T-cell (primary cell): ENCODE results near the gene MANEA. TPM values are rescaled to one million over a fixed set of nuclear protein-coding genes. Genes with fewer than 3 reads are reported as not detected.

Experiments used
- ATAC-seq, 4 experiments: fragments of 200-7000 bp in 3 of 4; fragments of 150-1000 bp in 1 of 4; cut with Tn5 transposase; replicated peaks in 1 of 4; 1 replicate in 3 of 4; 2 replicates in 1 of 4; pipeline ENCODE4 v1.10.0; 2021; ENCODE audit warnings: moderate library complexity in 3 of 4, mild to moderate bottlenecking in 2 of 4, moderate number of reproducible peaks in 1 of 4
- CTCF ChIA-PET, 2 donors: fragments of 300-600 bp; sonication (Branson Sonifier 250); formaldehyde crosslinking; loops; one replicate each; lab custom pipeline; 2022; ENCODE audit warnings: antibody characterized with exemption in 2 of 2; lab: Charles Lee
- POLR2A ChIA-PET, 2 donors: fragments of 300-600 bp; sonication (Branson Sonifier 250); formaldehyde crosslinking; loops; one replicate each; lab custom pipeline; 2022; ENCODE audit warnings: antibody characterized with exemption in 2 of 2; lab: Charles Lee
- DNase-seq, 35 experiments: peaks; one replicate each; pipeline versions ENCODE4 v3.0.0 to v3.0.0-alpha.2; 2013 to 2023
- H3K27ac ChIP-seq: one replicate; pipeline ENCODE4 v1.5.1; 2013; ENCODE audit warnings: low read length
- H3K27me3 ChIP-seq, 2 experiments: replicated peaks in 1 of 2; 1 replicate in 1 of 2; 2 replicates in 1 of 2; pipeline versions ENCODE4 v1.6.1 to v1.7.0; 2013; ENCODE audit warnings: low read length in 1 of 2, mixed read lengths in 1 of 2; ENCODE audit not compliant: control insufficient read depth in 2 of 2, insufficient read depth in 2 of 2; ENCODE audit errors: extremely low read depth in 1 of 2
- H3K36me3 ChIP-seq, 2 donors: 1 replicate in 1 of 2; 2 replicates in 1 of 2; pipeline versions ENCODE4 v1.6.1 to v1.7.0; 2013; ENCODE audit warnings: low read length in 1 of 2; ENCODE audit not compliant: control insufficient read depth in 2 of 2, insufficient read depth in 1 of 2; ENCODE audit errors: extremely low read depth in 1 of 2
- H3K4me1 ChIP-seq, 2 experiments: 1 replicate in 1 of 2; 2 replicates in 1 of 2; pipeline versions ENCODE4 v1.6.1 to v1.7.0; 2013; ENCODE audit warnings: low read length in 2 of 2, mixed read lengths in 1 of 2; ENCODE audit not compliant: insufficient read depth in 2 of 2, control insufficient read depth in 1 of 2; ENCODE audit errors: extremely low read depth in 1 of 2
- H3K4me3 ChIP-seq, 2 donors: 1 replicate in 1 of 2; 2 replicates in 1 of 2; pipeline versions ENCODE4 v1.5.1 to v1.7.0; 2013; ENCODE audit warnings: mild to moderate bottlenecking in 2 of 2, low read length in 1 of 2, moderate library complexity in 1 of 2; ENCODE audit not compliant: control insufficient read depth in 1 of 2; ENCODE audit errors: extremely low read depth in 1 of 2
- H3K9me3 ChIP-seq: 2 replicates; pipeline ENCODE4 v1.7.0; 2013
- H3K27ac Mint-ChIP-seq, 2 donors: one replicate each; pipeline ENCODE4 v1.8.0; 2020 to 2021; ENCODE audit warnings: mild to moderate bottlenecking in 2 of 2, mixed read lengths in 2 of 2
- H3K27me3 Mint-ChIP-seq, 2 donors: one replicate each; pipeline ENCODE4 v1.8.0; 2021 to 2022; ENCODE audit warnings: mixed read lengths in 2 of 2
- H3K36me3 Mint-ChIP-seq: one replicate; pipeline ENCODE4 v1.8.0; 2021; ENCODE audit warnings: mixed read lengths
- H3K4me1 Mint-ChIP-seq, 3 donors: one replicate each; pipeline ENCODE4 v1.8.0; 2020 to 2022; ENCODE audit warnings: mixed read lengths in 3 of 3, mild to moderate bottlenecking in 1 of 3
- H3K4me3 Mint-ChIP-seq, 3 donors: one replicate each; pipeline ENCODE4 v1.8.0; 2020 to 2022; ENCODE audit warnings: mild to moderate bottlenecking in 3 of 3, mixed read lengths in 3 of 3, moderate library complexity in 3 of 3
- H3K9me3 Mint-ChIP-seq, 3 donors: one replicate each; pipeline ENCODE4 v1.8.0; 2020 to 2022; ENCODE audit warnings: mixed read lengths in 3 of 3
- WGBS: methylation state at CpG from one replicate; pipeline ENCODE4 v1.1.5; 2013; ENCODE audit warnings: missing lambda C conversion rate; ENCODE audit not compliant: insufficient coverage; 5-methylcytosine and 5-hydroxymethylcytosine counted together
- total RNA-seq, 35 experiments: library from RNA in 6 of 35; stranded (reverse) in 6 of 35; fragments of 120-200 nt in 1 of 35; gene quantifications; one replicate each; pipeline versions ENCODE4 v1.2.1 to v1.2.4 and lab custom pipeline; 2013 to 2026

Gene MANEA
- total RNA-seq, 5 donors from 2014 or later (not counting 1 experiment from before 2014, with no cell fraction given), result 6.1 to 12.7 (median 8.9) TPM

DNA sequence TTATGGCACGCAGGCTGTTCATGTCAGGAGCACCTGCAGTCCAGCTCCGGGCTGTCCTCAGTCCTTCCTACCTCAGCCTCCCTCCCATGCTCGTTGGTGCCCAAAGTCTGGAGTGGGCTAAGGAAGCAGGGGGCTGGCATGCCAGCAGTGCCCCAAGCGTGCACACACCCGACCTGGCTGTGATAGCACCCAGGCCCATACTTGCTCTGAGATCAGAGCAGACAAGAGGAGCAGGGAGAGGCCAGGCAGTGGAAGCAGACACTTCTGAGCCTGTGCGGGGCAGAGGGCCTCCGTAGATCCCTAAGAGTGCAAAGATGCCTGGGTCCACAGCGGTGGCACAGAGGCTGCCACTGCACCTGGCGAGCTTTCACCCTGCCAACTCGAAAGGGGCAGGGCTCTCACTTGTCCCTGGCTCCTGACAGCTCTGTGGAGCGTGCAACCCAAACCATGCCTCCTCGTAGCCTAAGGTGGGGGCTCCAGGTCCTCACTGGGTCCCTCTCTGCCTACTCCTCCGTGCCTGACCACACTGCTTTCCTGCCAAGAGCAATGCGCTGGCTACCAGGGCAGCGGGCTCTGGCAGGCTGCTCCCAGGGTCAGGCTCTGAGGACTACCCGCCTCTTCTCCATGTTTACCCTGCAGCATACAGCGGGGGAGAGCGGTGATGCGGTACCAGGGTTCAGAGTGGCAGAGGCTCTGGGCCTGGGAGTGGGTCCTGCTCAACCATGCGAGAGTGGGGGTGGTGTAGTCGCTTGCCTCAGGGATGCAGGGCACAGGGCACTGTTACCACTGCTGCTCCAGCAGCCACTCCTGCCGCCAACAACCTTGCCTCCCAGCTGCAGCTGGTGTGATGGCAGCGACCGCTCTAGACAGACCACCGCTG, 59.5 kb downstream of the MANEA start:
- no peaks in the 10 kb centered on the region for H3K36me3 ChIP-seq
- H3K9me3 ChIP-seq, result no peaks in the 10 kb centered on the region
- POLR2A ChIA-PET, result no interaction called here
- 68% methylated on average over 17 of the region's 25 CpGs for WGBS
- H3K4me1 ChIP-seq, result no peaks in the 10 kb centered on the region
- H3K4me3 Mint-ChIP-seq, result no peak overlapping the region
- peaks cover 0 to 14% of the 10 kb centered on the region in 2 experiments for H3K27me3 ChIP-seq
- no peak overlapping the region for H3K27ac ChIP-seq
- H3K4me1 Mint-ChIP-seq, result no peaks in the 10 kb centered on the region
- no peaks in the 10 kb centered on the region for H3K36me3 Mint-ChIP-seq
- CTCF ChIA-PET, result no interaction called here
- DNase-seq, result no peak
- H3K27ac Mint-ChIP-seq, result no peak overlapping the region
- peaks cover 0 to 5% of the 10 kb centered on the region in 2 donors for H3K27me3 Mint-ChIP-seq
- ATAC-seq, result no peak
- H3K4me3 ChIP-seq, result no peak overlapping the region
- peaks cover 3 to 10% (median 3%) of the 10 kb centered on the region in 3 donors for H3K9me3 Mint-ChIP-seq

DNA sequence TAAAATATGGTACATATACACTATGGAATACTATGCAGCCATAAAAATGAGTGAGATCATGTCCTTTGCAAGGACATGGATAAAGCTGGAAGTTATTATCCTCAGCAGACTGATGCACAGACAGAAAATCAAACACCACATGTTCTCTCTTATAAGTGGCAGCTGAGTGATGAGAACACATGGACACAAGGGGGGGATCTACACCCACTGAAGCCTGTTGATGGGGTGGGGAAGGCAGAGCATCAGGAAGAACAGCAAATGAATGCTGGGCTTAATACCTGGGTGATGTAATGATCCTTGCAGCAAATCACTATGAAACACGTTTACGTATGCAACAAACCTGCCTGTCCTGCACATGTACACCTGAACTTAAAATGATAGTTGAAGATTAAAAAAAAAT, 71.3 kb downstream of the MANEA start:
- Histone ChIP-seq H3K27ac (no peak overlapping the region), H3K36me3 (no peaks in the 10 kb centered on the region), H3K4me3 (no peak overlapping the region), H3K27me3 (no peaks in the 10 kb centered on the region), H3K4me1 (no peaks in the 10 kb centered on the region), H3K9me3 (no peaks in the 10 kb centered on the region)
- ChIA-PET CTCF (no interaction called here), POLR2A (no interaction called here)
- no peaks in the 10 kb centered on the region for H3K36me3 Mint-ChIP-seq
- peaks cover 0 to 5% (median 4%) of the 10 kb centered on the region in 3 donors for H3K9me3 Mint-ChIP-seq
- H3K27me3 Mint-ChIP-seq, result peaks cover 2 to 4% of the 10 kb centered on the region in 2 donors
- DNase-seq, result no peak
- no peak for ATAC-seq
- H3K27ac Mint-ChIP-seq, result no peak overlapping the region
- no peak overlapping the region for H3K4me3 Mint-ChIP-seq
- no CpG with 5 or more reads among the region's 2 CpGs for WGBS
- H3K4me1 Mint-ChIP-seq, result no peaks in the 10 kb centered on the region

DNA sequence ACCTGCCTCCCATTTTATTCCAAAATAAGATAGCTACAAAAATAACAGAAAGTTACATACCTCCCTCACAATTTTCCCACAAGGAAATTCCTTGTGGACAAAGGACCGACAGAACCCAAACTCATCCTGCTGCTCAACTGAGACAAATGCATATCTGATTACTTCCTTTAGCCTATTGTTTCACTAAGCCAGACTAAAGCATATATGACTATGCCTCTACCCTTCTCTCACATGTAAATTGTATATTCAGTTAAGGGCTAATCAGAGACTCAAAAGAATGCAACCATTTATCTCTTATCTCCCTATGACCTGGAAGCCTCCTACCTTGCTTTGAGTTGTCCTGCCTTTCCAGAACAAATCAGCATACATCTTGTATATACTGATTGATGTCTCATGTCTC, 72.1 kb downstream of the MANEA start:
- H3K4me3 ChIP-seq, result no peak overlapping the region
- Mint-ChIP-seq H3K4me1 (no peaks in the 10 kb centered on the region), H3K27ac (no peak overlapping the region), H3K4me3 (no peak overlapping the region), H3K36me3 (no peaks in the 10 kb centered on the region), H3K9me3 (peaks cover 0 to 5% (median 4%) of the 10 kb centered on the region in 3 donors), H3K27me3 (peaks cover 2 to 4% of the 10 kb centered on the region in 2 donors)
- no peaks in the 10 kb centered on the region for H3K36me3 ChIP-seq
- H3K27ac ChIP-seq, result no peak overlapping the region
- ChIA-PET CTCF (no interaction called here), POLR2A (no interaction called here)
- no peaks in the 10 kb centered on the region for H3K27me3 ChIP-seq
- no peaks in the 10 kb centered on the region for H3K4me1 ChIP-seq
- no peaks in the 10 kb centered on the region for H3K9me3 ChIP-seq
- ATAC-seq, result no peak
- no peak for DNase-seq
- no CpG with 5 or more reads among the region's 1 CpG for WGBS

DNA sequence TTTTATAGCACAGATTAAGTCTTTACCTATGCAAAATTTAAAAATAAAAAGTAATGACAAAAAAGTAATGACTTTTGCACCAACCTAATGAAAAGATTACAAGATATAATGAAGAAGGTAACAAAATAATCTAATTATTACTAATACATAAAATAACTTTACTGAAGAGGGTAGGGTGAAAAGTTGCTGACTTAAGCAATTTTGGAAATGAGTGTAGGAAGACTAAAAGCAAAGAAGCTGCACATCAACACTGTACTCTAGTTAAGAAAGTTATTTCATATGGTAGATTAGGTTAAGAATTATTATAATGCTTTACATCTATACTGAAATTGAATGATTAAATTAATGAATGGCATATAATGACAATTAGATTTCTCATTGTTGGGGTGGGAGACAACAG, 76.8 kb downstream of the MANEA start:
- H3K27ac Mint-ChIP-seq, result no peak overlapping the region
- ChIA-PET CTCF (no interaction called here), POLR2A (no interaction called here)
- DNase-seq (no peak), ATAC-seq (no peak)
- H3K27me3 Mint-ChIP-seq, result peaks cover 3 to 4% of the 10 kb centered on the region in 2 donors
- no peak overlapping the region for H3K4me3 Mint-ChIP-seq
- no peak overlapping the region for H3K4me3 ChIP-seq
- H3K4me1 ChIP-seq, result no peaks in the 10 kb centered on the region
- H3K27me3 ChIP-seq, result no peaks in the 10 kb centered on the region
- H3K36me3 ChIP-seq, result no peaks in the 10 kb centered on the region
- no peaks in the 10 kb centered on the region for H3K36me3 Mint-ChIP-seq
- H3K27ac ChIP-seq, result no peak overlapping the region
- H3K9me3 ChIP-seq, result no peaks in the 10 kb centered on the region
- peaks cover 0 to 5% (median 4%) of the 10 kb centered on the region in 3 donors for H3K9me3 Mint-ChIP-seq
- no peaks in the 10 kb centered on the region for H3K4me1 Mint-ChIP-seq

DNA sequence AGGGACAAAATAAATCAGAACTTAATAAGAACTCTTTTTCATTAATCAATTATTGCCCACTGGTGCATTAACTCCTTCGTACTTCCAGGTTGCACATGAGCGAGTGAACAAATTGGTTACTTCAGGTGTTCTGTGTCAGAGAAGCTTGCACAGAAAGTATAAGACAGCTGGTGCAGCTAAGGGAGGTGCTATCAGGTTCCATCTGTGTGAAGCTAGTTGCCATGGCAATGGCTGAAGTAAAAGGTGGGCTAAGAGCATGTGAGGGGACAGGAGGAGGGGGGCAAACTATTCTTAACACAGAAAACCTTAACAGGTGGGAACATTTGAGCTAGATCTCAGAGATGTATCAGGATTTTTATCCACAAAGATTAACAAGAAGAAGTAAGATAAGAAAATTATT, 81.6 kb downstream of the MANEA start:
- H3K27me3 ChIP-seq, result no peaks in the 10 kb centered on the region
- no peaks in the 10 kb centered on the region for H3K36me3 ChIP-seq
- no peak overlapping the region for H3K27ac Mint-ChIP-seq
- no peaks in the 10 kb centered on the region for H3K9me3 ChIP-seq
- ATAC-seq, result no peak
- no peaks in the 10 kb centered on the region for H3K4me1 Mint-ChIP-seq
- H3K27ac ChIP-seq, result no peak overlapping the region
- H3K27me3 Mint-ChIP-seq, result peaks cover 1 to 4% of the 10 kb centered on the region in 2 donors
- H3K4me3 Mint-ChIP-seq, result no peak overlapping the region
- no peak overlapping the region for H3K4me3 ChIP-seq
- DNase-seq, result no peak
- WGBS, result no CpG with 5 or more reads among the region's 2 CpGs
- POLR2A ChIA-PET, result no interaction called here
- H3K9me3 Mint-ChIP-seq, result no peaks in the 10 kb centered on the region
- CTCF ChIA-PET, result no interaction called here
- no peaks in the 10 kb centered on the region for H3K4me1 ChIP-seq
- H3K36me3 Mint-ChIP-seq, result no peaks in the 10 kb centered on the region
